NT2/D1 (cell line): ENCODE data around the gene ARHGAP8.

Experiments
- DNase-seq: peaks from one replicate; pipeline ENCODE4 v3.0.0-alpha.2; 2011; ENCODE audit warnings: low read depth, low spot score
- H3K27me3 ChIP-seq: 2 replicates; pipeline ENCODE4 v1.6.0; 2011; ENCODE audit warnings: mild to moderate bottlenecking; ENCODE audit not compliant: insufficient read length, insufficient read depth
- H3K36me3 ChIP-seq: 2 replicates; pipeline ENCODE4 v1.6.1; 2011; ENCODE audit warnings: mild to moderate bottlenecking, low read length, mixed read lengths; ENCODE audit not compliant: insufficient read depth, insufficient read length
- H3K4me1 ChIP-seq: 2 replicates; pipeline ENCODE4 v1.5.1; 2011; ENCODE audit not compliant: insufficient read depth, insufficient read length
- H3K4me3 ChIP-seq: 2 replicates; pipeline ENCODE4 v1.5.1; 2011; ENCODE audit warnings: low read depth; ENCODE audit not compliant: insufficient read length
- H3K9ac ChIP-seq: 2 replicates; pipeline ENCODE4 v1.6.0; 2011; ENCODE audit warnings: low read depth; ENCODE audit not compliant: insufficient read length
- H3K9me3 ChIP-seq: 2 replicates; pipeline ENCODE4 v1.5.1; 2011; ENCODE audit warnings: mild to moderate bottlenecking, low read length; ENCODE audit not compliant: insufficient read depth
- SUZ12 ChIP-seq: IDR thresholded peaks from 2 replicates; pipeline ENCODE4 v1.6.1; 2011; ENCODE audit not compliant: insufficient read length, insufficient read depth; ENCODE audit errors: extremely low read depth
- YY1 ChIP-seq: IDR thresholded peaks from 2 replicates; pipeline ENCODE4 v1.6.1; 2011; ENCODE audit not compliant: insufficient read length, insufficient read depth
- ZNF274 ChIP-seq: IDR thresholded peaks from 2 replicates; pipeline ENCODE4 v1.6.1; 2011; ENCODE audit warnings: mild to moderate bottlenecking, low read depth, low read length

The ARHGAP8 gene

GRCh38 chr22:44754998-44755397 lies 2.6 kb downstream of the ARHGAP8 start:
- no peak overlapping the region for H3K4me3 ChIP-seq
- DNase-seq: no peak
- H3K4me1 ChIP-seq: peaks cover 17% of the 10 kb centered on the region
- no peak overlapping the region for H3K9ac ChIP-seq
- TF ChIP-seq YY1: no peak
- no peak for TF ChIP-seq ZNF274
- TF ChIP-seq SUZ12: no peak
- no peaks in the 10 kb centered on the region for H3K9me3 ChIP-seq
- H3K36me3 ChIP-seq: no peaks in the 10 kb centered on the region
- H3K27me3 ChIP-seq: peaks cover 23% of the 10 kb centered on the region

GRCh38 chr22:44755417-44755816 lies 3.0 kb downstream of the ARHGAP8 start:
- peaks cover 19% of the 10 kb centered on the region for H3K4me1 ChIP-seq
- TF ChIP-seq YY1: no peak
- no peak for TF ChIP-seq SUZ12
- no peak for TF ChIP-seq ZNF274
- H3K4me3 ChIP-seq: no peak overlapping the region
- DNase-seq: no peak
- peaks cover 23% of the 10 kb centered on the region for H3K27me3 ChIP-seq
- no peaks in the 10 kb centered on the region for H3K9me3 ChIP-seq
- no peaks in the 10 kb centered on the region for H3K36me3 ChIP-seq
- H3K9ac ChIP-seq: no peak overlapping the region

- TF ChIP-seq YY1 (no peak), SUZ12 (no peak), ZNF274 (no peak)
- Histone ChIP-seq H3K36me3 (no peaks in the 10 kb centered on the region), H3K9me3 (no peaks in the 10 kb centered on the region), H3K4me1 (peaks cover 19% of the 10 kb centered on the region), H3K27me3 (peaks cover 23% of the 10 kb centered on the region), H3K4me3 (no peak overlapping the region), H3K9ac (no peak overlapping the region)
- DNase-seq: no peak
Measured at GRCh38 chr22:44755956-44756361, 3.6 kb downstream of the ARHGAP8 start.

GRCh38 chr22:44758344-44758973 lies 6.1 kb downstream of the ARHGAP8 start:
- no peak for DNase-seq
- no peak overlapping the region for H3K4me3 ChIP-seq
- H3K9ac ChIP-seq: peak overlapping the region; percentile 32
- H3K4me1 ChIP-seq: peaks cover 19% of the 10 kb centered on the region
- TF ChIP-seq ZNF274 (no peak), YY1 (no peak), SUZ12 (no peak)
- peaks cover 5% of the 10 kb centered on the region for H3K27me3 ChIP-seq
- no peaks in the 10 kb centered on the region for H3K9me3 ChIP-seq
- no peaks in the 10 kb centered on the region for H3K36me3 ChIP-seq

- Histone ChIP-seq H3K9ac (peak overlapping the region; percentile 21), H3K4me1 (peaks cover 16% of the 10 kb centered on the region), H3K27me3 (no peaks in the 10 kb centered on the region), H3K4me3 (no peak overlapping the region), H3K9me3 (no peaks in the 10 kb centered on the region), H3K36me3 (no peaks in the 10 kb centered on the region)
- DNase-seq: no peak
- TF ChIP-seq YY1 (no peak), ZNF274 (no peak), SUZ12 (no peak)
Measured at GRCh38 chr22:44759001-44759400, 6.6 kb downstream of the ARHGAP8 start.

- Histone ChIP-seq H3K27me3 (no peaks in the 10 kb centered on the region), H3K4me3 (no peak overlapping the region), H3K4me1 (peaks cover 22% of the 10 kb centered on the region), H3K36me3 (no peaks in the 10 kb centered on the region), H3K9ac (no peak overlapping the region), H3K9me3 (no peaks in the 10 kb centered on the region)
- no peak for TF ChIP-seq ZNF274
- no peak for TF ChIP-seq SUZ12
- no peak for TF ChIP-seq YY1
- DNase-seq: no peak
Measured at GRCh38 chr22:44759430-44760310, 7.3 kb downstream of the ARHGAP8 start.

- TF ChIP-seq ZNF274 (no peak), SUZ12 (no peak), YY1 (no peak)
- Histone ChIP-seq H3K9ac (no peak overlapping the region), H3K27me3 (no peaks in the 10 kb centered on the region), H3K4me3 (no peak overlapping the region), H3K9me3 (no peaks in the 10 kb centered on the region), H3K4me1 (peaks cover 19% of the 10 kb centered on the region), H3K36me3 (no peaks in the 10 kb centered on the region)
- DNase-seq: no peak
Measured at GRCh38 chr22:44760476-44760875, 8.1 kb downstream of the ARHGAP8 start.
